HL-60 (cell line): ENCODE results near the gene HMGA1.

Experiments
- GABPA ChIP-seq: IDR thresholded peaks from 2 replicates; pipeline ENCODE4 v1.6.1; 2012; ENCODE audit warnings: low read depth
- POLR2AphosphoS5 ChIP-seq: IDR thresholded peaks from 2 replicates; pipeline ENCODE4 v1.6.1; 2012; ENCODE audit warnings: low read depth
- SPI1 ChIP-seq: IDR thresholded peaks from 2 replicates; pipeline ENCODE4 v1.6.1; 2012; ENCODE audit warnings: low read depth, mild to moderate bottlenecking, borderline replicate concordance
- TF ChIP-seq, protein P1 (sequence below): IDR thresholded peaks from one replicate; pipeline ENCODE4 v1.5.1; 2011; ENCODE audit warnings: low read length, control low read depth, inconsistent platforms; ENCODE audit not compliant: insufficient read depth
- TF ChIP-seq, protein P2 (sequence below): IDR thresholded peaks from 2 replicates; pipeline ENCODE4 v1.6.1; 2012; ENCODE audit warnings: low read depth; ENCODE audit not compliant: insufficient replicate concordance

DNA sequence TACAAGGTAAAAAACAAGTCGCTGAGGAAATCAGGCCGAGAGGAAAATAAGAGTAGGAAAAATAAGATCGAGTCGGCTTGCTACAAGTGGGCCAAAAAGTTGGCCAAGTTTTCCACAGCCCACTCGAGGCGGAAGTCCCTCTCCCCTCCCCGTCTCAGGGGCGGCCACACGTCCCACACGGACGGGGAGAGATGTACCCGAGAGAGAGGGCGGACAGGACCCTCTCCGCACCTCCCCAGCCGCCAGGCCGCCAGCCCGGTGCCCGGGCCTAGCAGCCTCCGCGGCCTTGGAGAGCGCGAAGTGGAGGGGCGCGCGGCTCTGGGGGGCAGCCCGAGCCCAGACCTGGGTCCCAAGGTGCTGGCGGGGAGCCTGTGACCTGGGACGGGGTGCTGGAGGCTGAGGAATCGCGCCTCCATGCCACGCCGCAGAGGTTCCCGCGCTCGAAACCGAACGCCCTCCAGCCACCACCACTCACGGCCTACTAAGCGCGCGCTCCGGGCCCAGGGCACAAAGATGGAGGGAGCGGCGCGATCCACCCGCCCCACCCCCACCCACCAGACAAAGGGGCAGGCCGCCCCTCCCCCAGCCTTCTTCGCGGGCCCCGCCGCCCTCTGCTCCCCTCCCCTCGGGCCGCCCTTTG, 1.9 kb upstream of the HMGA1 start:
- TF ChIP-seq, protein P1, sequence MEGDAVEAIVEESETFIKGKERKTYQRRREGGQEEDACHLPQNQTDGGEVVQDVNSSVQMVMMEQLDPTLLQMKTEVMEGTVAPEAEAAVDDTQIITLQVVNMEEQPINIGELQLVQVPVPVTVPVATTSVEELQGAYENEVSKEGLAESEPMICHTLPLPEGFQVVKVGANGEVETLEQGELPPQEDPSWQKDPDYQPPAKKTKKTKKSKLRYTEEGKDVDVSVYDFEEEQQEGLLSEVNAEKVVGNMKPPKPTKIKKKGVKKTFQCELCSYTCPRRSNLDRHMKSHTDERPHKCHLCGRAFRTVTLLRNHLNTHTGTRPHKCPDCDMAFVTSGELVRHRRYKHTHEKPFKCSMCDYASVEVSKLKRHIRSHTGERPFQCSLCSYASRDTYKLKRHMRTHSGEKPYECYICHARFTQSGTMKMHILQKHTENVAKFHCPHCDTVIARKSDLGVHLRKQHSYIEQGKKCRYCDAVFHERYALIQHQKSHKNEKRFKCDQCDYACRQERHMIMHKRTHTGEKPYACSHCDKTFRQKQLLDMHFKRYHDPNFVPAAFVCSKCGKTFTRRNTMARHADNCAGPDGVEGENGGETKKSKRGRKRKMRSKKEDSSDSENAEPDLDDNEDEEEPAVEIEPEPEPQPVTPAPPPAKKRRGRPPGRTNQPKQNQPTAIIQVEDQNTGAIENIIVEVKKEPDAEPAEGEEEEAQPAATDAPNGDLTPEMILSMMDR = no peak
- TF ChIP-seq POLR2AphosphoS5 = no peak
- no peak for TF ChIP-seq GABPA
- TF ChIP-seq, protein P2, sequence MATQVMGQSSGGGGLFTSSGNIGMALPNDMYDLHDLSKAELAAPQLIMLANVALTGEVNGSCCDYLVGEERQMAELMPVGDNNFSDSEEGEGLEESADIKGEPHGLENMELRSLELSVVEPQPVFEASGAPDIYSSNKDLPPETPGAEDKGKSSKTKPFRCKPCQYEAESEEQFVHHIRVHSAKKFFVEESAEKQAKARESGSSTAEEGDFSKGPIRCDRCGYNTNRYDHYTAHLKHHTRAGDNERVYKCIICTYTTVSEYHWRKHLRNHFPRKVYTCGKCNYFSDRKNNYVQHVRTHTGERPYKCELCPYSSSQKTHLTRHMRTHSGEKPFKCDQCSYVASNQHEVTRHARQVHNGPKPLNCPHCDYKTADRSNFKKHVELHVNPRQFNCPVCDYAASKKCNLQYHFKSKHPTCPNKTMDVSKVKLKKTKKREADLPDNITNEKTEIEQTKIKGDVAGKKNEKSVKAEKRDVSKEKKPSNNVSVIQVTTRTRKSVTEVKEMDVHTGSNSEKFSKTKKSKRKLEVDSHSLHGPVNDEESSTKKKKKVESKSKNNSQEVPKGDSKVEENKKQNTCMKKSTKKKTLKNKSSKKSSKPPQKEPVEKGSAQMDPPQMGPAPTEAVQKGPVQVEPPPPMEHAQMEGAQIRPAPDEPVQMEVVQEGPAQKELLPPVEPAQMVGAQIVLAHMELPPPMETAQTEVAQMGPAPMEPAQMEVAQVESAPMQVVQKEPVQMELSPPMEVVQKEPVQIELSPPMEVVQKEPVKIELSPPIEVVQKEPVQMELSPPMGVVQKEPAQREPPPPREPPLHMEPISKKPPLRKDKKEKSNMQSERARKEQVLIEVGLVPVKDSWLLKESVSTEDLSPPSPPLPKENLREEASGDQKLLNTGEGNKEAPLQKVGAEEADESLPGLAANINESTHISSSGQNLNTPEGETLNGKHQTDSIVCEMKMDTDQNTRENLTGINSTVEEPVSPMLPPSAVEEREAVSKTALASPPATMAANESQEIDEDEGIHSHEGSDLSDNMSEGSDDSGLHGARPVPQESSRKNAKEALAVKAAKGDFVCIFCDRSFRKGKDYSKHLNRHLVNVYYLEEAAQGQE = no peak
- TF ChIP-seq SPI1 = no peak
